ENCODE data around the gene GXYLT2.

DNA sequence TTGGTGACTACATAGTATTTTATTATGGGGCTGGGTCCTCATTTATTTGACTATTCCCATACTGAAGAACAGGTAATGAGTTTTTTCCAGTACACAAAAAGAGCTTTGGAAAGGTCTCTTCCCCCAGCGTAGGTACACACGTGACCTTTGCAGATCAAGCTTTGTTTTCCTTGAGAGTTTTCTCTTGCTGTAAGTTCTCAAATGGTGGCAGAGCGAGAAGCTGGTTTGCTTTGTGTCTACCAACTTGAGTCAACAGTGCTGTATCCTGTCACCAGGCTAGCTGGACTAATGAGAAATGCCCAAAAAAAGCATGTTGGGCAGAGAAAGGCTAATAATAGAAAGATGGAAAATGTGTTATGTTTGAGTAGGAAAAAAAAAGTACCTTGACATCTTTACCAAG lies 21.7 kb downstream of the GXYLT2 start:
- TF ChIP-seq, protein P1, sequence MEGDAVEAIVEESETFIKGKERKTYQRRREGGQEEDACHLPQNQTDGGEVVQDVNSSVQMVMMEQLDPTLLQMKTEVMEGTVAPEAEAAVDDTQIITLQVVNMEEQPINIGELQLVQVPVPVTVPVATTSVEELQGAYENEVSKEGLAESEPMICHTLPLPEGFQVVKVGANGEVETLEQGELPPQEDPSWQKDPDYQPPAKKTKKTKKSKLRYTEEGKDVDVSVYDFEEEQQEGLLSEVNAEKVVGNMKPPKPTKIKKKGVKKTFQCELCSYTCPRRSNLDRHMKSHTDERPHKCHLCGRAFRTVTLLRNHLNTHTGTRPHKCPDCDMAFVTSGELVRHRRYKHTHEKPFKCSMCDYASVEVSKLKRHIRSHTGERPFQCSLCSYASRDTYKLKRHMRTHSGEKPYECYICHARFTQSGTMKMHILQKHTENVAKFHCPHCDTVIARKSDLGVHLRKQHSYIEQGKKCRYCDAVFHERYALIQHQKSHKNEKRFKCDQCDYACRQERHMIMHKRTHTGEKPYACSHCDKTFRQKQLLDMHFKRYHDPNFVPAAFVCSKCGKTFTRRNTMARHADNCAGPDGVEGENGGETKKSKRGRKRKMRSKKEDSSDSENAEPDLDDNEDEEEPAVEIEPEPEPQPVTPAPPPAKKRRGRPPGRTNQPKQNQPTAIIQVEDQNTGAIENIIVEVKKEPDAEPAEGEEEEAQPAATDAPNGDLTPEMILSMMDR (IDR thresholded peaks at IDR 0.05) = no peak
- TF ChIP-seq POLR2AphosphoS5 (IDR thresholded peaks at IDR 0.05) = no peak
- TF ChIP-seq POLR2A (IDR thresholded peaks at IDR 0.05) = no peak

All from prostate gland (tissue), 2 donors.